Measurements from ENCODE around the gene VPS39. TPM values are rescaled to one million over a fixed set of nuclear protein-coding genes. Genes with fewer than 3 reads are reported as not detected.

VPS39 gene
- polyA plus RNA-seq, 2 of the 4 experiments (the other 2 are of a cell fraction): 18.3 to 33.3 TPM

GRCh38 chr15:42138411-42138810 lies 69.7 kb downstream of the VPS39 start:
- TF ChIP-seq ATOH8 (CRISPR knock-in tag; IDR thresholded peaks at IDR 0.05; ENCODE audit: low read depth): no peak
- TF ChIP-seq KDM1A (IDR thresholded peaks at IDR 0.05; ENCODE audit: low read depth): no peak
- TF ChIP-seq CBX8 (IDR thresholded peaks at IDR 0.05): no peak
- no peak for TF ChIP-seq HDAC2 (IDR thresholded peaks at IDR 0.05)
- TF ChIP-seq NR3C1 (IDR thresholded peaks at IDR 0.05): no peak
- TF ChIP-seq CHD2 (IDR thresholded peaks at IDR 0.05; ENCODE audit: low read length, partially characterized antibody): no peak
- no peak for TF ChIP-seq EP300 (IDR thresholded peaks at IDR 0.05)
- no peak for TF ChIP-seq MYC (IDR thresholded peaks at IDR 0.05; ENCODE audit: borderline replicate concordance, low read length)
- no peak for TF ChIP-seq ZFP36 (IDR thresholded peaks at IDR 0.05; ENCODE audit: borderline replicate concordance, partially characterized antibody)
- TF ChIP-seq RNF2 (IDR thresholded peaks at IDR 0.05; ENCODE audit: borderline replicate concordance, low read depth): no peak
- TF ChIP-seq JUN (IDR thresholded peaks at IDR 0.05): no peak
- no peak for TF ChIP-seq SMC3 (IDR thresholded peaks at IDR 0.05)
- TF ChIP-seq RAD21 (conservative IDR thresholded peaks at IDR 0.05 in 1 of 2, IDR thresholded peaks at IDR 0.05 in 1 of 2): no peak
- no peak for TF ChIP-seq MAZ (IDR thresholded peaks at IDR 0.05; ENCODE audit: borderline replicate concordance, low read depth, low read length)
- no peak for TF ChIP-seq EHMT2 (IDR thresholded peaks at IDR 0.05; ENCODE audit: low read depth)
- TF ChIP-seq HES2 (IDR thresholded peaks at IDR 0.05): no peak
- TF ChIP-seq NFE2L2 (conservative IDR thresholded peaks at IDR 0.05; ENCODE audit: low read length): no peak
- no peak for TF ChIP-seq ESRRA (IDR thresholded peaks at IDR 0.05; ENCODE audit: borderline replicate concordance, low read length)
- TF ChIP-seq FOXS1 (CRISPR knock-in tag; IDR thresholded peaks at IDR 0.05): no peak
- no peak for TF ChIP-seq SREBF2 (IDR thresholded peaks at IDR 0.05)
- no peak for DNase-seq (ENCODE audit: low read depth in 1 of 2, low spot score in 1 of 2)
- H3K4me2 ChIP-seq: no peak overlapping the region
- no peak overlapping the region for H3K4me3 ChIP-seq
- H3K27ac ChIP-seq: no peak overlapping the region
- CTCF ChIA-PET: interaction anchor here (0.8 to 3.4 kb wide), 21 partner anchors 9 to 209 kb away, joined by 3 to 37 read pairs (median 5); partner anchors contain the start of gene PLA2G4F
- H3K9me3 ChIP-seq: no peaks in the 10 kb centered on the region
- POLR2A ChIA-PET: no interaction called here
- no peak for ATAC-seq
- H3K4me1 ChIP-seq: peaks cover 25% of the 10 kb centered on the region
- no peak for FAIRE-seq
- WGBS (ENCODE audit: missing lambda C conversion rate): 5% methylated on average over 4 of the region's 4 CpGs

- ATAC-seq (peak; percentile 68 to 77; a peak in 4 of 6 replicates), FAIRE-seq (no peak)
- 34% methylated on average over 11 of the region's 11 CpGs for WGBS (ENCODE audit: missing lambda C conversion rate)
Observed at GRCh38 chr15:42137461-42138261, 70.4 kb downstream of the VPS39 start.

More at GRCh38 chr15:42137461-42138261, 70.4 kb downstream of the VPS39 start:
- peak; percentile 60 to 64 for TF ChIP-seq RAD21 (conservative IDR thresholded peaks at IDR 0.05 in 1 of 2, IDR thresholded peaks at IDR 0.05 in 1 of 2)
- no peak for TF ChIP-seq RARB (CRISPR knock-in tag; IDR thresholded peaks at IDR 0.05)
- TF ChIP-seq CTCF (IDR thresholded peaks at IDR 0.05): peak; percentile 60
- TF ChIP-seq SMC3 (IDR thresholded peaks at IDR 0.05): peak; percentile 57
- Histone ChIP-seq H3K9me3 (no peaks in the 10 kb centered on the region), H3K27ac (no peak overlapping the region), H3K4me2 (no peak overlapping the region), H3K4me3 (no peak overlapping the region), H3K4me1 (peaks cover 25% of the 10 kb centered on the region)
- CTCF ChIA-PET: interaction anchor here (0.6 to 3.4 kb wide), 28 partner anchors 10 to 1395 kb away, joined by 3 to 37 read pairs (median 4); partner anchors contain the start of gene PLA2G4F
- DNase-seq (ENCODE audit: low read depth in 1 of 2, low spot score in 1 of 2): peak; percentile 43 to 47
- POLR2A ChIA-PET: interaction anchor here (0.6 kb wide), 1 partner anchor 63 kb away, joined by 3 read pairs; no protein-coding TSS in a partner anchor
